ENCODE results near the gene GNAQ.

Gene GNAQ

DNA sequence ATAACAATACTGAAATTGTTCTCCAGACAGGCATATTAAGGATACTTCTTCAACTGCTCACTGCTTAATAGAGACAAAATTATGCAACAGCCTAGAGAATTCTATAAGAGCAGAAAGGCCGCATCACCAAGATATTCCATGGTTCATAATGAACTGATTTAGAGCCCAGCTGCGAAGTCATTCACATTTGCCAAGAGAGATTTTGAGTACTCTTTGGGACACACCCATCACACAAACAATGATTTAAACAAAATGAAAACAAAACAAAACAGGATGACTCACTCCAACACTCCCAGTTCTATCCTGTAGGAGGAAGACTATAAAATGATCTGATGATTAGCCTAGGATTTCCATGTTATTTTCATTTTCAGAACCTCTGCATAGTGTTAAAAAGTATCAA is 237.8 kb downstream of the GNAQ start:
- Histone ChIP-seq H4K20me1 (ENCODE audit: insufficient read depth, low read length) (no peaks in the 10 kb centered on the region), H2AFZ (ENCODE audit: low read depth, low read length) (no peak overlapping the region), H3K4me3 (ENCODE audit: low read depth in 1 of 2, low read length in 2 of 2) (no peak overlapping the region), H3K4me2 (ENCODE audit: insufficient read depth, low read length) (no peak overlapping the region), H3K79me2 (ENCODE audit: insufficient read depth, low read length) (peaks cover 7% of the 10 kb centered on the region; the same call in 1 of the 2 replicates), H3K4me1 (ENCODE audit: insufficient read depth, low read length) (no peaks in the 10 kb centered on the region), H3K27me3 (ENCODE audit: insufficient read depth, low read length, poor library complexity) (no peaks in the 10 kb centered on the region), H3K27ac (ENCODE audit: low read length) (no peak overlapping the region), H3K9me3 (ENCODE audit: insufficient read depth, low read length, severe bottlenecking) (no peaks in the 10 kb centered on the region), H3K9ac (ENCODE audit: low read depth, low read length) (no peak overlapping the region), H3K36me3 (ENCODE audit: insufficient read depth, low read length) (peaks cover 63% of the 10 kb centered on the region)
- TF ChIP-seq EZH2 (IDR thresholded peaks at IDR 0.05; ENCODE audit: borderline replicate concordance, low read depth, low read length, severe bottlenecking) (no peak), CTCF (IDR thresholded peaks at IDR 0.05; ENCODE audit: borderline replicate concordance, extremely low read depth, low read length, poor library complexity, severe bottlenecking) (no peak)
- DNase-seq (no peak), ATAC-seq (ENCODE audit: insufficient read depth, low read depth) (no peak)

- TF ChIP-seq EZH2 (IDR thresholded peaks at IDR 0.05; ENCODE audit: borderline replicate concordance, low read depth, low read length, severe bottlenecking), result no peak
- TF ChIP-seq CTCF (IDR thresholded peaks at IDR 0.05; ENCODE audit: borderline replicate concordance, extremely low read depth, low read length, poor library complexity, severe bottlenecking), result no peak
- Histone ChIP-seq H3K4me1 (ENCODE audit: insufficient read depth, low read length) (no peaks in the 10 kb centered on the region), H3K4me3 (ENCODE audit: low read depth in 1 of 2, low read length in 2 of 2) (no peak overlapping the region), H3K9ac (ENCODE audit: low read depth, low read length) (no peak overlapping the region), H3K27me3 (ENCODE audit: insufficient read depth, low read length, poor library complexity) (no peaks in the 10 kb centered on the region), H4K20me1 (ENCODE audit: insufficient read depth, low read length) (no peaks in the 10 kb centered on the region), H3K36me3 (ENCODE audit: insufficient read depth, low read length) (peaks cover 60% of the 10 kb centered on the region), H3K27ac (ENCODE audit: low read length) (no peak overlapping the region), H2AFZ (ENCODE audit: low read depth, low read length) (no peak overlapping the region), H3K79me2 (ENCODE audit: insufficient read depth, low read length) (peaks cover 3% of the 10 kb centered on the region; the same call in 1 of the 2 replicates), H3K9me3 (ENCODE audit: insufficient read depth, low read length, severe bottlenecking) (no peaks in the 10 kb centered on the region), H3K4me2 (ENCODE audit: insufficient read depth, low read length) (no peak overlapping the region)
- ATAC-seq (ENCODE audit: insufficient read depth, low read depth), result no peak
- no peak for DNase-seq
These were observed 241.7 kb downstream of the GNAQ start for GRCh38 chr9:77789891-77790290.

- Histone ChIP-seq H3K9ac (ENCODE audit: low read depth, low read length) (no peak overlapping the region), H3K4me3 (ENCODE audit: low read depth in 1 of 2, low read length in 2 of 2) (no peak overlapping the region), H3K4me1 (ENCODE audit: insufficient read depth, low read length) (no peaks in the 10 kb centered on the region), H3K4me2 (ENCODE audit: insufficient read depth, low read length) (no peak overlapping the region), H4K20me1 (ENCODE audit: insufficient read depth, low read length) (no peaks in the 10 kb centered on the region), H3K9me3 (ENCODE audit: insufficient read depth, low read length, severe bottlenecking) (no peaks in the 10 kb centered on the region), H3K27me3 (ENCODE audit: insufficient read depth, low read length, poor library complexity) (no peaks in the 10 kb centered on the region), H3K36me3 (ENCODE audit: insufficient read depth, low read length) (peaks cover 49% of the 10 kb centered on the region), H3K27ac (ENCODE audit: low read length) (no peak overlapping the region), H3K79me2 (ENCODE audit: insufficient read depth, low read length) (peaks cover 3% of the 10 kb centered on the region; the same call in 1 of the 2 replicates), H2AFZ (ENCODE audit: low read depth, low read length) (no peak overlapping the region)
- TF ChIP-seq CTCF (IDR thresholded peaks at IDR 0.05; ENCODE audit: borderline replicate concordance, extremely low read depth, low read length, poor library complexity, severe bottlenecking) (no peak), EZH2 (IDR thresholded peaks at IDR 0.05; ENCODE audit: borderline replicate concordance, low read depth, low read length, severe bottlenecking) (no peak)
- ATAC-seq (ENCODE audit: insufficient read depth, low read depth), result no peak
- no peak for DNase-seq
These were observed 246.3 kb downstream of the GNAQ start for GRCh38 chr9:77785341-77785740.

GRCh38 chr9:77783518-77783917 is 248.1 kb downstream of the GNAQ start:
- H3K27ac ChIP-seq (ENCODE audit: low read length), result no peak overlapping the region
- no peaks in the 10 kb centered on the region for H3K27me3 ChIP-seq (ENCODE audit: insufficient read depth, low read length, poor library complexity)
- peaks cover 46% of the 10 kb centered on the region for H3K36me3 ChIP-seq (ENCODE audit: insufficient read depth, low read length)
- no peaks in the 10 kb centered on the region for H4K20me1 ChIP-seq (ENCODE audit: insufficient read depth, low read length)
- no peak overlapping the region for H3K4me3 ChIP-seq (ENCODE audit: low read depth in 1 of 2, low read length in 2 of 2)
- ATAC-seq (ENCODE audit: insufficient read depth, low read depth) (no peak), DNase-seq (no peak)
- H3K9ac ChIP-seq (ENCODE audit: low read depth, low read length), result no peak overlapping the region
- H2AFZ ChIP-seq (ENCODE audit: low read depth, low read length), result no peak overlapping the region
- no peaks in the 10 kb centered on the region for H3K4me1 ChIP-seq (ENCODE audit: insufficient read depth, low read length)
- H3K9me3 ChIP-seq (ENCODE audit: insufficient read depth, low read length, severe bottlenecking), result peaks cover 6% of the 10 kb centered on the region
- peaks cover 7% of the 10 kb centered on the region; the same call in 1 of the 2 replicates for H3K79me2 ChIP-seq (ENCODE audit: insufficient read depth, low read length)
- no peak for TF ChIP-seq CTCF (IDR thresholded peaks at IDR 0.05; ENCODE audit: borderline replicate concordance, extremely low read depth, low read length, poor library complexity, severe bottlenecking)
- TF ChIP-seq EZH2 (IDR thresholded peaks at IDR 0.05; ENCODE audit: borderline replicate concordance, low read depth, low read length, severe bottlenecking), result no peak
- H3K4me2 ChIP-seq (ENCODE audit: insufficient read depth, low read length), result no peak overlapping the region

All from DND-41 (cell line).